Measurements from ENCODE around the gene MXRA8. TPM values are rescaled to one million over a fixed set of nuclear protein-coding genes. Genes with fewer than 3 reads are reported as not detected.
A peak's percentile ranks its signal among the peaks of the same experiment; 100 is the strongest.

The MXRA8 gene
- total RNA-seq, 3 donors from 2014 or later (not counting 1 experiment from before 2014, with no cell fraction given): 0.26 TPM; not detected in 2

DNA sequence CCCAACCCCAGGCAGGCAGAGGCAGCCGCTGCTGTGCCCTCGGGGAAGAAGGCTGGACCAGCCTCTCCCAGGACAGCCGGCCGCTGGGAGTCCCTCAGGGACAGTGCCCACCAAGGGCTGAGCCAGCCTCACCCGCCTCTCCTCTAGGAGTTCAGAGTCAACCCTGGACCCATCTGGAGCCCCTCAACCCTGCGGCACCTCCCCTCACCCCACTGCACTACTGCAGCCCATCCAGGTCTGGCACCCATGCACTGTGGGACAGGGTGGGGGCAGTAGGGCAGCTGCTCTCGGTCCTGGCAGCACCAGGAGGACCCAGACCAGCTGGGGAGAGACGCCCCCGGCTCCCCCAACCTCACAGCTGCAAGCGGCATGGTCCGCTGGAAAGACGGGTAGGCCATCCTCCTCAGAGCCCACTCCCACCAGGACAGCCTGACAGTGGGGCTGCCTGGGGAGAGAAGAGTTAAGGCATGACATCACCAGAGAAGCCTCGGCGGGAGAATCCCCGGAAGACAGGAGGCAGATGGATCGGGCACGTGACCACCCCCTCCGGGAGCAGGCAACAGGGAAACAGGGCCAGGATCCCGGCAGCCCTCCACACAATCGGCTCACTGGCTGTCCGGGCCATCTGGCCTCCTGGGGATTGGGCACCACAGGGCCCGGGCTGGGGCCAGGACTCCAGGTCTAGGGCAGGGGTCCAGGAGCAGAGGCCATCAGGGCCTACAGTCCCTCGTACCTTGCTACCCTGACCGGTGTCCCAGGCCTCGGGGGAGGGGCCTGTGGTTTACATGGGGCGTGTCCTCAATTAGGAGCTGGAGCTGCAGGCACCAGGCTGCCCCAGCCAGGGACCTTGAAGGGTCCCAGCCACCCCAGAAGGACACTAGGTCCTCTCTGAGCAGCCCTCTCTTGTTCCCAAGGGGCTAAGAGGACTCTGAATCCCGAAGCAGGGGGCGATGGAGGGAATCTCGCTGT lies 53.7 kb downstream of the MXRA8 start:
- intact Hi-C loops (cut with micrococcal nuclease): loop anchor here (5.0 kb wide), 1 partner anchor 32 kb away; the partner anchor contains the start of gene UBE2J2
- TF ChIP-seq, protein P1, sequence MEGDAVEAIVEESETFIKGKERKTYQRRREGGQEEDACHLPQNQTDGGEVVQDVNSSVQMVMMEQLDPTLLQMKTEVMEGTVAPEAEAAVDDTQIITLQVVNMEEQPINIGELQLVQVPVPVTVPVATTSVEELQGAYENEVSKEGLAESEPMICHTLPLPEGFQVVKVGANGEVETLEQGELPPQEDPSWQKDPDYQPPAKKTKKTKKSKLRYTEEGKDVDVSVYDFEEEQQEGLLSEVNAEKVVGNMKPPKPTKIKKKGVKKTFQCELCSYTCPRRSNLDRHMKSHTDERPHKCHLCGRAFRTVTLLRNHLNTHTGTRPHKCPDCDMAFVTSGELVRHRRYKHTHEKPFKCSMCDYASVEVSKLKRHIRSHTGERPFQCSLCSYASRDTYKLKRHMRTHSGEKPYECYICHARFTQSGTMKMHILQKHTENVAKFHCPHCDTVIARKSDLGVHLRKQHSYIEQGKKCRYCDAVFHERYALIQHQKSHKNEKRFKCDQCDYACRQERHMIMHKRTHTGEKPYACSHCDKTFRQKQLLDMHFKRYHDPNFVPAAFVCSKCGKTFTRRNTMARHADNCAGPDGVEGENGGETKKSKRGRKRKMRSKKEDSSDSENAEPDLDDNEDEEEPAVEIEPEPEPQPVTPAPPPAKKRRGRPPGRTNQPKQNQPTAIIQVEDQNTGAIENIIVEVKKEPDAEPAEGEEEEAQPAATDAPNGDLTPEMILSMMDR (IDR thresholded peaks at IDR 0.05): no peak
- Mint-ChIP-seq H3K27ac (no peak overlapping the region), H3K4me3 (peak overlapping the region; percentile 49), H3K9me3 (no peaks in the 10 kb centered on the region), H3K27me3 (ENCODE audit: low read depth in 2 of 2) (no peaks in the 10 kb centered on the region), H3K4me1 (peaks cover 6 to 23% of the 10 kb centered on the region in 2 donors), H3K36me3 (no peaks in the 10 kb centered on the region)
- ATAC-seq (no peak), DNase-seq (no peak)
- no peak overlapping the region for H3K27ac ChIP-seq (ENCODE audit: low read length)
- H3K9me3 ChIP-seq (ENCODE audit: control insufficient read depth, insufficient read depth, low read length): no peaks in the 10 kb centered on the region
- H3K4me1 ChIP-seq (ENCODE audit: control insufficient read depth, insufficient read depth, low read length): peaks cover 39% of the 10 kb centered on the region
- H3K36me3 ChIP-seq (ENCODE audit: control insufficient read depth, insufficient read depth, low read length): no peaks in the 10 kb centered on the region
- no peaks in the 10 kb centered on the region for H3K27me3 ChIP-seq (ENCODE audit: control insufficient read depth, insufficient read depth, low read length)
- 61% methylated on average over 29 of the region's 29 CpGs for WGBS (ENCODE audit: insufficient coverage)
- no peak overlapping the region for H3K4me3 ChIP-seq (ENCODE audit: low read length)

GRCh38 chr1:1303736-1304135 lies 54.6 kb downstream of the MXRA8 start:
- Mint-ChIP-seq H3K4me3 (no peak overlapping the region), H3K4me1 (peaks cover 6 to 21% of the 10 kb centered on the region in 2 donors), H3K36me3 (no peaks in the 10 kb centered on the region), H3K27me3 (ENCODE audit: low read depth in 2 of 2) (no peaks in the 10 kb centered on the region), H3K27ac (no peak overlapping the region), H3K9me3 (no peaks in the 10 kb centered on the region)
- no peak for ATAC-seq
- H3K36me3 ChIP-seq (ENCODE audit: control insufficient read depth, insufficient read depth, low read length): no peaks in the 10 kb centered on the region
- H3K4me1 ChIP-seq (ENCODE audit: control insufficient read depth, insufficient read depth, low read length): peaks cover 32% of the 10 kb centered on the region
- H3K9me3 ChIP-seq (ENCODE audit: control insufficient read depth, insufficient read depth, low read length): no peaks in the 10 kb centered on the region
- intact Hi-C loops (cut with micrococcal nuclease): no loop called here
- no peak overlapping the region for H3K27ac ChIP-seq (ENCODE audit: low read length)
- no peak for DNase-seq
- no peaks in the 10 kb centered on the region for H3K27me3 ChIP-seq (ENCODE audit: control insufficient read depth, insufficient read depth, low read length)
- WGBS (ENCODE audit: insufficient coverage): 83% methylated on average over 13 of the region's 13 CpGs
- no peak overlapping the region for H3K4me3 ChIP-seq (ENCODE audit: low read length)
- TF ChIP-seq, protein P1 (IDR thresholded peaks at IDR 0.05): no peak

GRCh38 chr1:1302951-1303509 lies 55.3 kb downstream of the MXRA8 start:
- DNase-seq (no peak), ATAC-seq (no peak)
- peaks cover 6 to 23% of the 10 kb centered on the region in 2 donors for H3K4me1 Mint-ChIP-seq
- intact Hi-C loops (cut with micrococcal nuclease): no loop called here
- H3K27ac ChIP-seq (ENCODE audit: low read length): no peak overlapping the region
- H3K36me3 ChIP-seq (ENCODE audit: control insufficient read depth, insufficient read depth, low read length): no peaks in the 10 kb centered on the region
- no peaks in the 10 kb centered on the region for H3K9me3 Mint-ChIP-seq
- H3K4me3 ChIP-seq (ENCODE audit: low read length): no peak overlapping the region
- peaks cover 33% of the 10 kb centered on the region for H3K4me1 ChIP-seq (ENCODE audit: control insufficient read depth, insufficient read depth, low read length)
- no peaks in the 10 kb centered on the region for H3K36me3 Mint-ChIP-seq
- H3K4me3 Mint-ChIP-seq: no peak overlapping the region
- no peaks in the 10 kb centered on the region for H3K27me3 Mint-ChIP-seq (ENCODE audit: low read depth in 2 of 2)
- H3K27ac Mint-ChIP-seq: no peak overlapping the region
- no peaks in the 10 kb centered on the region for H3K27me3 ChIP-seq (ENCODE audit: control insufficient read depth, insufficient read depth, low read length)
- TF ChIP-seq, protein P1 (IDR thresholded peaks at IDR 0.05): no peak
- 83% methylated on average over 31 of the region's 31 CpGs for WGBS (ENCODE audit: insufficient coverage)
- H3K9me3 ChIP-seq (ENCODE audit: control insufficient read depth, insufficient read depth, low read length): no peaks in the 10 kb centered on the region

Other genes with a start within 250 kb of the MXRA8 start
- 10 to 100 TPM; 19.6 to 25.1 (median 21.5) TPM for gene C1orf159, start 242.5 kb downstream of the MXRA8 start, total RNA-seq
- gene TTLL10, start 184.7 kb downstream of the MXRA8 start, total RNA-seq: 1 to 10 TPM in 2 of 3 donors, under 1 TPM in 1; 0.23 to 1.7 (median 1.7) TPM
- gene TNFRSF18, start 152.0 kb downstream of the MXRA8 start, total RNA-seq: 10 to 100 TPM; 40.3 to 81.9 (median 54.7) TPM
- gene TNFRSF4, start 144.4 kb downstream of the MXRA8 start, total RNA-seq: 10 to 100 TPM; 14.3 to 26.5 (median 15.7) TPM
- gene SDF4, start 126.6 kb downstream of the MXRA8 start, total RNA-seq: 100 to 1,000 TPM; 176 to 211 (median 184) TPM
- 10 to 100 TPM; 13.7 to 16.5 (median 16.3) TPM for gene B3GALT6, start 126.3 kb downstream of the MXRA8 start, total RNA-seq
- gene C1QTNF12, start 111.8 kb downstream of the MXRA8 start, total RNA-seq: 1 to 10 TPM; 2.6 to 4.1 (median 4.1) TPM
- gene UBE2J2, start 84.7 kb downstream of the MXRA8 start, total RNA-seq: 10 to 100 TPM; 66.0 to 84.2 (median 78.1) TPM
- gene SCNN1D, start 78.1 kb downstream of the MXRA8 start, total RNA-seq: 10 to 100 TPM in 1 of 3 donors, 1 to 10 TPM in 2; 6.9 to 13.1 (median 9.4) TPM
- gene ACAP3, start 50.6 kb downstream of the MXRA8 start, total RNA-seq: 10 to 100 TPM; 56.1 to 59.7 (median 59.0) TPM
- gene PUSL1, start 50.0 kb downstream of the MXRA8 start, total RNA-seq: 10 to 100 TPM; 11.1 to 13.0 (median 12.9) TPM
- 100 to 1,000 TPM; 150 to 189 (median 181) TPM for gene INTS11, start 33.9 kb downstream of the MXRA8 start, total RNA-seq
- 10 to 100 TPM in 2 of 3 donors, 1 to 10 TPM in 1; 8.0 to 14.6 (median 12.3) TPM for gene CPTP, start 33.8 kb downstream of the MXRA8 start, total RNA-seq
- gene TAS1R3, start 27.3 kb downstream of the MXRA8 start, total RNA-seq: 1 to 10 TPM in 2 of 3 donors, under 1 TPM in 1; 0.66 to 1.4 (median 1.3) TPM
- 10 to 100 TPM; 33.8 to 41.9 (median 35.6) TPM for gene DVL1, start 9.1 kb downstream of the MXRA8 start, total RNA-seq
- gene AURKAIP1, start 16.7 kb upstream of the MXRA8 start, total RNA-seq: 10 to 100 TPM; 60.0 to 76.3 (median 64.6) TPM
- 100 to 1,000 TPM; 253 to 281 (median 274) TPM for gene CCNL2, start 40.8 kb upstream of the MXRA8 start, total RNA-seq
- 100 to 1,000 TPM in 1 of 3 donors, 10 to 100 TPM in 2; 90.9 to 111 (median 92.7) TPM for gene MRPL20, start 48.7 kb upstream of the MXRA8 start, total RNA-seq
- not detected for gene ANKRD65, start 62.7 kb upstream of the MXRA8 start, total RNA-seq
- not detected for gene VWA1, start 77.1 kb upstream of the MXRA8 start, total RNA-seq
- gene ATAD3C, start 91.1 kb upstream of the MXRA8 start, total RNA-seq: 1 to 10 TPM in 2 of 3 donors, under 1 TPM in 1; 0.13 to 2.2 (median 1.5) TPM
- gene ATAD3B, start 113.2 kb upstream of the MXRA8 start, total RNA-seq: 10 to 100 TPM; 31.9 to 52.4 (median 42.9) TPM
- 10 to 100 TPM; 17.3 to 37.3 (median 22.2) TPM for gene ATAD3A, start 153.6 kb upstream of the MXRA8 start, total RNA-seq
- under 1 TPM; 0.35 to 1.00 (median 0.83) TPM for gene TMEM240, start 182.1 kb upstream of the MXRA8 start, total RNA-seq
- gene SSU72, start 216.3 kb upstream of the MXRA8 start, total RNA-seq: 100 to 1,000 TPM in 1 of 3 donors, 10 to 100 TPM in 2; 87.5 to 107 (median 93.9) TPM
- gene FNDC10, start 241.6 kb upstream of the MXRA8 start, total RNA-seq: 1 to 10 TPM; 2.8 to 3.2 (median 3.0) TPM

Measured in natural killer cell (primary cell).